ENCODE measurements around the gene STAMBPL1.
"Not testable (repeated sequence)": the region's sequence is repeated elsewhere in the genome, so short reads cannot be mapped to it uniquely, and the experiment has no call there.

Gene STAMBPL1

DNA sequence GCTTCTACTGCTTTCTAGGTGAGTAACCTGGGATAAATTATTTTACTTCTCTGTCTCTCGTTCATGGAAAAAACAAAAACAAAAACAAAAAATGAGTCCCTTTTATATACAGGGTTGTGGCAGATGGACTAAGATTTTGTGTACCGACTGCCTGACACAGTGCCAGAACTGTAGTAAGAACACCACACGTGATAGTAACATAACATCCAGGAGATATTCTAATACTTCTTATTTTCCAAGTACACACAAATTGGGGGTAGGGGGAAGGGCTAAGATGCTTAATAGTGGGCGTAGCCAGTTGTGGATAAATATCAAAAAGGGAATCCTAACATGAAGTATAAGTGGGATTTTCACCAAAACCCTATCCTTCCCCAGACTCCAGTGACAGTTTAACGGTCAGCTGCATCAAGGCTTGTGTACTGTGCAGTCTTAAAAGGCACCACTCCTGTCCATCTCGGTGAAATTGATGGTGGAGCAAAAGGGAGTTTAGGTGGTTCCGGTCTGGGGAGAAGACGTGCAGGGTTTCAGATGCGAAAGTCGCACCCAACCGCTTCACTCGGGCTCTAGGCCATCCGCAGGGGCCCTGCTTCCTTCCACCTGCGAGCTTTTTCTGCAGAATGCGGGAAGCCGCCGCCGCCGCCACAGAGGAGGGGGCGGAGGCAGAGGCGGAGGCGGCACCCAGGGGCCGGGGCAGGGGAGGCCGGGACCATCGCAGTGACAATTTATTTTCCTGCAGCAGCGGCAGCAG is at the start of gene STAMBPL1:
Gene STAMBPL1, plus strand, starts transcription at position 712 of the 748 bp plus-strand sequence. CDS start 21,464 bp downstream, outside the sequence.
- DNase-seq (peak; percentile 81), ATAC-seq (peak; percentile 71)

DNA sequence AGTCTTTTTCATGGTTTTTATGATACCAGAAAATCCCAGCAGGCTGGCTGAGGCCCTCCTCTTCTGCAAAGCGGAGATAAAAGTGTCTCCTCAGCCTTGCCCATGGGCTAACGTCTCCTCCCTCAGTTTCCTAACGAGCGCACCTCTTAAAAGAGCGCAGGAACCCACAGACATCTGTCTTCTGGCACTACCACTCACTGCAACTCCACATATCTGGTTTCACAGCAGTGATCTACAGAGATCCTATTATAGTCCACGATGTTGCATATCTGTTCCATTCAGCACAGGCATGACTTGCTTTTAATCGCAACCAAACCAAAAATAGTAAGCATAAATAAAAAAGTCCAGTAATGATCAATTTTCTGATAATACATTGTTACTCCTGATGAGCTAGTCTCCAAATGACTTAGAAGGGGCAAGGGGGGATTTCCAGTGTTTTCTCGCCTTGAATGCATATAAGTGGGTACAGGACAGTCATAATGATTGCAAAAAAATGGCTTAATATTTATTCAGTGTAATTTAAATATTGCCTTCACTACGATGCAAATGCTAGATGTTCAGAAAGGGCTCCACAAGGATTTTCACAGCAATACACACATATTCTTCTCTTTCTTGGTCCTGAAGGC is 49.3 kb upstream of the STAMBPL1 start:
- ATAC-seq (no peak), DNase-seq (no peak)

DNA sequence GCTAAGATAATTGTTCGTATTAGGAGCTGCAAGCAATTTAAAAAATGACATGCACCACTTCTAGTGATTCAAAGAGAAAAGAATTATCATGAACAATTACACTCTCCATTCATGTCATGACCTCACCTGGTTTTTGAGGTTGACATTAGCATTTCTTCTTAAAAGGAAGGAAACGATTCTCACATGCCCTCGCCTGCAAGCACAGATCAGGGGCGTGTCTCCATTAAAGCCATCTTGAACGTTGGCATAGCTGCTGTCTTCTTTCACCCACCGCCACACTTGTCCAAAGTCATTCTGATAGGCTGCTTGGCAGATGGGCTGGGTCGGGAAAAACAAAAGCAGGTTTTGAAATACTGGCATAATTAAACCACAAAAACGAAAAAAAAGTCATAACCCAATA is 48.3 kb upstream of the STAMBPL1 start:
- ATAC-seq (peak; percentile 41), DNase-seq (peak; percentile 29)

DNA sequence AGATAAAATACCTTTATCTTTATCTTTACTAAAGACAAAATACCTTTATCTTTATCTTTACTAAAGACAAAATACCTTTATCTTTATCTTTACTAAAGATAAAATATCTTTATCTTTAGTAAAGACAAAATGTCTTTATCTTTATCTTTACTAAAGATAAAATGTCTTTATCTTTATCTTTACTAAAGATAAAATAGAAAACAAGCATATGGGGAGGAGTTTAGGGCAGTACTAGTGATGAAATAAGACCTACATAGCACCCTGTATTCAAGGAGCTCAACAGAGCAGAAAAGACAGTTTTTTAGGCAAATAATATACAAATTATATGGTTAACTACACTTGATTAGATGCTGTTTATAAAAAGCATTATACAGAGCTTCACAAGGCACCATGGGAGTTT is 47.7 kb upstream of the STAMBPL1 start:
- no peak for ATAC-seq
- no peak for DNase-seq

DNA sequence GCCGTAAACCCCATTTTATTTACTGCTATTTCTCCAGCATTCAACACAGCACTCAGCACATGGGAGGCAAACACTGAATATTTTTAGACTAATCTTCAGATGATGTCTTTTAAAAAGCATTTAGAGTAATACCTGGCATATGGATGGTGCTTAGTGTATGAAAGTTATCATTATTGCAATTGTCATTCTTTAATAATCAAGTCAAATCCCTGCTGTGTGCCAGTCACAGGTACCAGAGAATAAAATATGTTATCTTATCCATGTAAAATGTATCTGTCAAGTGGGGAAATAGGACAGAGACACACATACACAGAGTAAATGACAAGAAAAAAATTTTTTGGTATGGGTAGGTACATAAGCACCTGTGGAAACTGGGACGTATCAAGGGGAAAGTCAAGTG is 46.9 kb upstream of the STAMBPL1 start:
- DNase-seq = no peak
- no peak for ATAC-seq

DNA sequence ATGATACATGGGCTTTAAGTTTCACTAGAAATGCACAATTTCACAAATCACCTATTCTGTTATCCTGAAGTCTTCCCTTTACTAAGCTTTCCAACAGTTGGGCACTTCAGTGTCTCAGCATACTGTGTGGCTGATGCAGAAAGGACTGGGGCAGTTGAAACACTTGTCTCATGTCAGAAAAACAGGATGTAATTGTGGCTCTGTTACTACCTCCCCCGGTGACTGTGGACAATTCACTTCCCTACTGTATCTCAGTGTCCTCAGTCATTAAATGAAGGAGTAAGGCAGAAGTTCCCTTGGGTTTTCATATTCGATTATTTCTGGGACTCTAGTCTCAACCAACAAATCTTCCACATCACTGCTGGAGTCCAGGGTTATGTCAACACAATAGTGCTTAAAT is 46.3 kb upstream of the STAMBPL1 start:
- DNase-seq (no peak), ATAC-seq (no peak)

DNA sequence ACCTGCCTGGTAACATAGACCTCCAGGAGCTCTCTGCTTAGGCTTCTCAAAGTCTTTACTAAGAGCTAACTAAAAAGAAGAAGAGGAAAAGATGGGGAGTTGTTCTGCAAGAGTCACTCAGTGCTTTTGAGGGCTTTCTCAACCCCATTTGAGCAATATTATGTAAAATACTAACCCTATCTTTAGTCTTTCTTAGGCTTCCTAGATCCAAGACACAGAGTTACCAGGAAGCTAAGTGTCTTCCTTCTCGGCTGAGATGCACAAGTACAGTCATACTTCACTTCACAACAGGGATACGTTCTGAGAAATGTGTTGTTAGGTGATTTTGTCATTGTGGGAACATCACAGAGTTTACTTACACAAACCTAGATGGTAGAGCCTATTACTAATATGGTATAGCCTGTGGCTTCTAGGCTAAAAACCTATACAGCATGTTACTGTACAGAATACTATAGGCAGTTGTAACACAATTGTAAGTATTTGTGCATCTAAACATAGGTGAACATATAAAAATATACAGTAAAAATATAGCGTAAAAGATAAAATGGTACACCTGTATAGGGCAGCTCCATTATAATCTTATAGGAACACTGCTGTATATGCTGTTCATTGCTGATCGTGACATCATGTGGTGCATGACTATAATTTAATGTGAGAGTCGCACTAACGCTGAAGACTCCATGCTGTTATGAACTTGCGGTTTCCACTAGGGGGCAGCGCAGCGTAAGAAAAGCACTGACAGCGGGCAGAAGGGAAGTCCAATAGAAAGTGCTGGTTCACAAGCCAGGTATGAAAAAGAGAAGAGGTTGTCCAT is 44.7 kb upstream of the STAMBPL1 start:
- peak; percentile 87 for ATAC-seq
- DNase-seq = peak; percentile 90

DNA sequence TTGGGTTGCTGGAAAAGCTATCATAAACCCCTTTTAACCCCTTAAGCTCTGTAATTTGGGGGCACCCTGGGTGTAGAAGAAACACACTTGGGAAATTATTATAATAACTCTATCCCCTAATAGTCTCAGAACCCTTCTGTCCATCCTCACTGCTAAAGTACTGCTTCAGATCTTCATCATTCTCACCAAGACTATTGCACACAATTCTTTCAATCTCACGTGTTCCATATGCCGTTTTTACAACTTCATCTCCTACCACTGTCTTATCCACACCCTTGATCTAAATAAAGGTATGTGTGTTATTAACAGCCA is 44.2 kb upstream of the STAMBPL1 start:
- ATAC-seq (no peak), DNase-seq (no peak)

DNA sequence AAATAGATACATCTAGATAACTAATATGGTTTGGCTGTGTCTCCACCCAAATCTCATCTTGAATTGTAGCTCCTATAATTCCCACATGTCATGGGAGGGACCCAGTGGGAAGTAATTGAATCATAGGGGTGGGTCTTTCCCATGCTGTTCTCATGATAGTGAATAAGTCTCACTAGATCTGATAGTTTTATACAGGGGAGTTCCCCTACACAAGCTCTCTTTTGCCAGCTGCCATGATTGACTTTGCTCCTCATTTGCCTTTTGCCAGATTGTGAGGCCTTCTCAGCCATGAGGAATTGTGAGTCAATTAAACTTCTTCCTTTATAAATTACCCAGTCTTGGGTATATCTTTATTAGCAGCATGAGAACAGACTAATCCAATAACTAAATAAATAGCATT is 42.4 kb upstream of the STAMBPL1 start:
- not testable (repeated sequence) for DNase-seq, ATAC-seq

DNA sequence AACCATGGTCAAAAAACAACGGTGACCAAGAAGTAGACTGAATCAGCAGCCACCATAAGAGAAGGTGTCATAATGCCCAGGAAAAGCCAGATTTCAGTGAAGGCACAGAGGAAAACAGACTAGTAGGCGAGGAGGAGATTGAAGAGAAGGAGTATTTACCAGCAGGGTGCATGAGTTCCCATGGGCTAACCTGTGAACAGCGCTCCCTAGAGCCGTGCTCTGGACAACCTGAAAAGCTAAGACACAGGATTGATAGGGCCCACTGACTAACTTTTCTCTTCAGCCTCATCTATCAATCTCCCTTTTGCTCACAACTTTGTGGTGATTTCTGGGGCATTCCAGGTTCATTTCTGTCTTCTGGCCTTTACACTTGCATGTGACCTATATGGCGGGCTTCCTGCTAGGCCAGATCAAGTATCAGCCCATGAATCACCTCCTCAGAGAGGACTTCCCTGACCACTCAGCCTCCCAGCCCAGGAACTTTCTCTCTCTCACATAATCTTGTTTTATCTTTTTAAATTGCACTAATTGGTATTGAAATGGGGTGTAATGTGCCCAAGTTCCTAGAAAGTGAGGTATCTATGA is 41.2 kb upstream of the STAMBPL1 start:
- peak; percentile 15 for ATAC-seq

DNA sequence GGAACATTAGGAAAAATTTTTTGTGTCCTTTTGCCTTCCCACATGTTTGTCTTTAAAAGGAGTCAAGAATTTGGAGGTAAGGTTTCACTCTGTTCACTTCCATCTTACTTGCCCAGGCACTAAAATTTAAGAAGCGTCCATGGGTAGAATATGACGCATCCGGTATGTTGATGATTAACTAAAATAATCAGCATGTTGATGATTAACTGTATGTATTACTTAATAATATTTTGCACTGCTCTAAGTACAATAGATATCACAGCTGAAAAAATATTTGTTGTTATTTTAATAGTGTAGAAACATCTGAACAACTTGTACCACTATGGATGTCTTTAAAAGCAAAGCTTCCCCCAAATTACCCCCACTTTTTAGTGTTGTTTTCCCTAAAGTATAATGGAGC is 39.9 kb upstream of the STAMBPL1 start:
- DNase-seq = no peak
- ATAC-seq = no peak

More for the DNA sequence above, 41.2 kb upstream of the STAMBPL1 start:
- no peak for DNase-seq

DNA sequence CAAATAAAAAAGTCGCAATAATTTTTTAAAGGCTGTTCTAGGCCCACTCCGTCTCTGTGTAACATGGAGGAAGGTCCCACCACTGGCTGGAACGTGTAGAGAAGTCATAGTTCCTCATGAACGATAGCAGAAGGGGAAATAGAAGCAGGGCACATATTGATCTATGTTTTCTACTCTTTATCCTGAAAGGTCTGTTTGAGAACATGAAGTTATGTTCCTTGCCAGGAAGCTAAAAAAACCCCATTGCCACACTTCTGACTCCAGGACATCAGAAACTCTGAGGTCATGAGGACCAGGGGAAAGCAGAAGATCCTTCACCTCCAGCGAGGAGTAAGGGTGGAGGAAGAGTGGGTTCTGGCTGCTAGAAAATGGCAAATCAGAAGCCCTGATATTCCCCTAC is 39.2 kb upstream of the STAMBPL1 start:
- no peak for ATAC-seq
- no peak for DNase-seq

DNA sequence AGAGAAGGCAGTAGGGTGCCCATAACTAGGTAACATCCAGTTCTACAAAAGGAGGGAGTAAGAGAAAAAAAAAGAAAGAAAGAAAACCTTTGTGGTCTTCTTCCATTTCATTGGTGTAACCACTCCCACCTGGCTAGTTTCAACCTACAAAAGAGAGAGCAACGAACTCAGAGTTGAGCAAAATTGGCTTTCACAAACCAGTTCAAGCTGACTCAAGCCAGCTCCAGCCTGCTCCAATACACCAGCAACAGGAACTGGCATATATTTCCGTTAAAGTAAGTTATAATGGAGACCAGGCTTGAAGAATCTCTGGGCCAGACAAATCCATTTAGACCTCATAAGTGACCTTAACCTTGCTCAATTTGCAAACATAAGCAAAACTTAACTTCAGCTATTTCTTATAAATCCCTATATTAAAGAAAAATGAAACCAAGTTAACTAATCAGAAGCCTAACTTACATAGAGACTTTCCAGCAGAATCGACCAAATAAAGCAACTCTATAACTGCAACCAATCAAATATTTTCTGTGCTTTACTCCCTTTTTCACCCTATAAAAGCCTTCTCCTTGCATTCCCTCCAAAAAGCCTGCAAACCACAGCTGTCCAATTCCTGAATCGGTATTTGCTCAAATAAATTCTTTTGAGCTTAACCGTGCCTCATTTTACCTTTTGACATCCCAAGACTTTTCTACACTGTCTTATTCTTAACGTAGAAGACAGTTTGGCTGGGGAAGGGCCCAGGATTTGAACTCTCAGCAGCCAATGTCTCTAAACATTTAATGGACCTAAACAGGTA is 38.5 kb upstream of the STAMBPL1 start:
- no peak for DNase-seq
- peak; percentile 47 for ATAC-seq

DNA sequence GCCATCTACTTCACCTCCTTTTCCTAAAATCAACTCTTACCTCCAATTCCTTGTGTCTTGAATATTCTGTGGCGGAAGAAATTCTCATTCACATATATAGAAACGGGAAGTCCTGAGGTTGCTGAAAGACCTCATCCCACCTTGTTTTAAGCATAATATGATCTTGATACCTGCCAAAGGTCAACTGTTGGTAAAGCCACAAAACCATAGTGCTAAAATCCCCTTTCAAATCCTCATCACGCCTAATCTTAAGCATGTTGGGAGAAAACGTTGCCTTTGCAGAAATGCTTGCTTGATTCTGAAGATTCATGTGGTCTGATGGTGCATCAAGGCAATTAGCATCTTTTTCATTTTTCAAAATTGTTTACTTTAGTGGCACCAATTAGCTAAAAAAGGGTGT is 36.9 kb upstream of the STAMBPL1 start:
- no peak for ATAC-seq

DNA sequence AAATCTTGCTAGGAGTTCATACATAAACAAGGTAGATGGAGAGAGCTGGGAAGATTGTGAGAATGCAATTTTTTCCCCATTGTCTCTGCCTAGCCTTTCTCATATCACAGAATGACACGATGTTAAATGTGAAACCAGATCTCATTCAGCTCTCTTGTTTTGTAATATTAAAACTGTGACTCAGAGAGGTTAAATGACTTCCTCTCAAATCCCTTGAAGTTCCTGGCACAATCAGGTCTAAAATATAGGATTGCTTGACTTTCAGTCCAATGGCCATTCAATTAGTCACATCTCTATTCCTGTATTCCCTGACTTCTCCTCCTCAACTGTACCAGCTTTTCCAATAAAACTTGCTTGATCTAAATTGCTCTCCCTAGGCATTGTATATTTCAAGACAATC is 31.5 kb upstream of the STAMBPL1 start:
- DNase-seq (no peak), ATAC-seq (peak; percentile 68)

More for the DNA sequence above, 36.9 kb upstream of the STAMBPL1 start:
- DNase-seq = no peak

DNA sequence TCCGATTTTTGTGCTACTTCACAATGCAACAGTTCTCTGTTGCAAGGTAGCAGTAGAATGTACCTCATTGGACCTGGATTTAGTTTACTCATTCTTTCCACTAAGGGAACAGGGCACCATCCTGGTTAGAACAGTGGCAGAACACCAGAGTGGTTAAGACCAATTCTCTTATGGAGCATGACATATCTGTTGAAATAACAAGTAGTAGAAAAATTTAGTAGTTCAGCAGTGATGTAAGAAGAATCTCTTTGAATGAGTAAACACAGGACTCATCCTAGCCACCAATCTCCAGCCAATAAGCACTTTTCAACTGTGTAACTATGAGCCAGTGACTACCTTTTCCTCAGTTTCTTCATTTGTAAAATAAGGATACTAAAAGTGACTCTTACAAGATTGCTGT is 30.8 kb upstream of the STAMBPL1 start:
- ATAC-seq = peak; percentile 85
- no peak for DNase-seq

DNA sequence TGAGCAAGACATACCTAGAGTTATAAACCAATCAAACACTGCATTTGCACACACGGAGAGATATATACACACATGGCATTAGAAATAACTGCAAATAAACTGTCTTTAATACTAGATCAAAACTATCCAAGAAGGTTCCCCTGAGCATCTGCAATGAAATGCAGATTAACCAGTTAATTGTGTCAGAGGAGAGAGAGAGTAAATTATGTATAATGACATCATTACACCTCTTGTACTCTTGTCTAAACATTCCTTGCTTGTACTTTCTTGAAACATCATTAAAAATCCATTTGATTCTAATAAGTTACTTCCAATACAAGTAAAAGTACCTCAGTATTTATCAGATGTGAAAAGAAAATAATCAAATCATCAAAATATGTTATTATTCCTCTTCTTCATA is 29.3 kb upstream of the STAMBPL1 start:
- DNase-seq (no peak), ATAC-seq (no peak)

DNA sequence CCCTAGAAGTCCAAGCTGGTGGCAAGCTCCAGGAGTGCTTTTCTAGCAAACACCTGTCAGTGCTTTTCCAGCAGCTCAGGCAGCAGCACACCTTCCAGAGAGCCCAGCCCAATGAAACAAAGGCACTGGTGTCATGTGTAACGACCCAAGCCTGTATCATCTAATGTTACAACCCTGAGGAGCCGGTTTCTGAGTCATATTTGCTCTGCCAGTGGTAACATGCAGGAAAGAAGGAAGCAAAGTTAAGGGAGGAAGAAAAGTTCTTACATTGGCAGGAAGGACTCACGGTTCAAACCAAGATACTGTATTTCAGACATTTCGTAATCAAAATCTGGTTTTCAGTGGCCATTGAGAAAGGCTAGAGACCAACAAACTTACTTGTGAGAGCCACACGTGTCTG is 28.3 kb upstream of the STAMBPL1 start, which contains the start of gene ANKRD22:
Gene ANKRD22, minus strand, starts transcription at position 139 of the 400 bp plus-strand sequence. CDS start 237 bp downstream, outside the sequence.
- DNase-seq = no peak
- ATAC-seq = no peak

DNA sequence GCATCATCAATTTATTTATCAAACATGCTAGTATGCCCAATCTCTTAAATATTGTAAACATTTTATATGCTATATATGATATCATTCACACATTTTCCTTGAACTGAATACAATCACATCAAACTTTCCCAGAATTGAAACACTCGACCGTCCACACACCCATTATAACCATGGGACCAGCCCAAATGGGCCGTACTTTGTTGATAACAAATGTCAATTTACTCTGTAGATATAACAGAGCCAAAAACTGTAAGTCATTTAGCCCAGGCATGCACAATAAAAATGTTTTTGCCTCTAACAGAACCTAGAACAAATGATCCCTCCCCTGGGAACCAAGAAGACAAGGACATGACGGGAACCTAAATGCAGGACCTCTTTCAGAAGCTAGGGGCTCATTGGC is 27.7 kb upstream of the STAMBPL1 start:
- ATAC-seq (no peak), DNase-seq (no peak)

DNA sequence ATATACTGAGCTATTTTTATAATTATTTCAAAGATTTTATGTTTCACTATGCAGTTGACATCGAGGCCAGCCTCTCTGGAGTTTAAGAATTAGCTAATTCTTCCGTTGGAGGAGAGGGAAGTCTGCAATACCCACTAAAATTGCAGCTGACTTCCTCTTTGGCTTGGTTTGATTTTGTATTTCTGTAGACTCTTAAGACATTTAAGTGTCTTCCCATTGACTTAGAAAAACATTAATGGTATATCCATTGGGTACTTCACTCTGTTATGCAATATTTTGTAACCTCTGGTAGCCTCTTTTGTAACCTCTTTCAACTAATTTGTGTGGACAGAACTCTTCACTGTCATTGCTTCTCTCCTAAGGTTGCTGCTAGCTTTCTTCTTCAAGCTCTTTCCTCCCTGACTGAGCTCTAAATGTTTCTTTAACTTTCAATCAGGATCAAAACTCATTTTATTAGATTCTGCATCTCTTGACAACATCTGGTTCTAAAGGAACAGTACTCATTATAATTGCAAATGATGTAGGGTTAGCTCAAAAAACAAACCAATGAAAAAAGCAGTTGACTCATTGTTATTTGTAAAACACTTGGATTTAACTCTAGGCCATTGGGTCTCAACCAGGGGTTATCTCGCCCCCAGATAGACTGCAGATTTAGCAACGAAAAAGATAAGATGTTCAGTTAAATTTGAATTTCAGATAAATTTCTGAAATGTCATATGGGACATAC is 26.7 kb upstream of the STAMBPL1 start:
- DNase-seq = no peak
- ATAC-seq = no peak

DNA sequence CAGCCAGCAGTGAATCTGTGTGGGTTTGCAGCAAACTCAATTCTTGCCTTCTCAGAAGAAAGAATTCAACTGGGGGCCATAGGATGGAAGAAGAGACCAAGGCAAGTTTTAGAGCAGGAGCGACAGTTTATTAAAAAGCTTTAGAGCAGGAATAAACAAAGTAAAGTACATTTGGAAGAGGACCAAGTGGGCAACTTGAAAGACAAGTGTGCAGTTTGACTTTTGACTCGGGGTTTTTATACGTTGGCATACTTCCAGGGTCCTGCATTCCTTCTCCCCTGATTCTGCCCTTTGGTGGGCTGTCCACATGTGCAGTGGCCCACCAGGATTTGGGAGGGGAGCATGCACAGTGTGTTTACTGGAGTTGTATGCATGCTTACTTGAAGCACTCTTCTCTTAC is 25.4 kb upstream of the STAMBPL1 start:
- no peak for ATAC-seq
- no peak for DNase-seq
